Activated naive CD8-positive, alpha-beta T cell treated with anti-CD3 and anti-CD28 coated beads, Interleukin-2, amount 50 U/mL, for 24 hours (primary cell): ENCODE results near the gene RBM44.
A peak's percentile ranks its signal among the peaks of the same experiment; 100 is the strongest.
"Not testable (repeated sequence)": the region's sequence is repeated elsewhere in the genome, so short reads cannot be mapped to it uniquely, and the experiment has no call there.

Experiments used
- ATAC-seq: fragments of 150-1000 bp; cut with Tn5 transposase; one replicate; pipeline ENCODE4 v1.10.0; 2021
- DNase-seq: peaks from one replicate; pipeline ENCODE4 v3.0.0; 2021
- H3K27ac Mint-ChIP-seq: one replicate; pipeline ENCODE4 v1.8.0; 2021; ENCODE audit warnings: mild to moderate bottlenecking, mixed read lengths
- H3K27me3 Mint-ChIP-seq: one replicate; pipeline ENCODE4 v1.8.0; 2021; ENCODE audit warnings: mixed read lengths
- H3K36me3 Mint-ChIP-seq: one replicate; pipeline ENCODE4 v1.8.0; 2021; ENCODE audit warnings: low read depth, mixed read lengths
- H3K4me1 Mint-ChIP-seq: one replicate; pipeline ENCODE4 v1.8.0; 2021; ENCODE audit warnings: mixed read lengths
- H3K4me3 Mint-ChIP-seq: one replicate; pipeline ENCODE4 v1.8.0; 2021; ENCODE audit warnings: mild to moderate bottlenecking, moderate library complexity, mixed read lengths
- H3K9me3 Mint-ChIP-seq: one replicate; pipeline ENCODE4 v1.8.0; 2021; ENCODE audit warnings: mixed read lengths

RBM44 gene, protein sequence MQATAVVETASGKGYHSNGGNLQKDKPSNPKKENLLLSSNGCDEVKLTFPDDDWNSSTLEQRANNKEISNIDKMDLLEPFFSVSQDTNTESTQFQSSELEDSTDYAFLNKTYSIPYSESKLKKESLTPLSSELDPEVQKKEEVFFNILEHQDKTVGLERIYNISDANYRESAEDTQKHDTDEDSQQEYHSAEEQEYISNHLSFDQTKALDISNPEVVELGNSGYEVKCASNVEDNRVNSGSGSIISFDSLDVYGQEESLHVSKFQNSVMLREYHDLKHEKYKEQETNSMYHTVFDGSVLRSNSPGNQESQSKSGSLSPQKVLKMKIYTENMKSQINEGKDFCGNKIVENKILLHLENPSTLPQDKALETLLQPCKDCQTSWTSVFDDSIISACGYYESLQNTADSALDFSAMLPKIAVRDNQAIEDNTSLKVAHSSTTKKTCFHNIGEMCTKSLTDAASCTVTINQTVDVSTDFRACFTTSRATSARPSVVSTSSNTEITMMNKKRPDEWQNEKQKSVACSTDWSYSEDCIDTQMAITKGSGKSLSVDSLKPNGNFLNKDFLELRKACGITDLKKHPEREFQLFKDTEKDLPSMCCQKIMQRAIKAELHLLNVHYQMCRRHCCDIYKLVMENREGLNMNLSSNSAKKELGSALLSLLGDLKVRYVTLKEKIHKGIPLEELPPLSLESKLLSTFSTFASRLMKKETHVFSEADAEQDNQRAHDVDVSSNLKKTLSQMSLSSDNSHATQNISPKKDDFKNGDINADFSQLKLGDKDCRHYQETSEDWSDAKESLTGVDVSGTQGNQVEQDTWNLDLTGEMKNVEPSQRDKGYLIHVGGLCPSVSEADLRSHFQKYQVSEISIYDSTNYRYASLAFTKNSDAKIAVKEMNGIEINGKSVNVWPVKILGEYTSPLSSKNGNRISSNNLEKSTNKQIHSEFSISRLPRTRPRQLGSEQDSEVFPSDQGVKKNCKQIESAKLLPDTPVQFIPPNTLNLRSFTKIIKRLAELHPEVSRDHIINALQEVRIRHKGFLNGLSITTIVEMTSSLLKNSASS

DNA sequence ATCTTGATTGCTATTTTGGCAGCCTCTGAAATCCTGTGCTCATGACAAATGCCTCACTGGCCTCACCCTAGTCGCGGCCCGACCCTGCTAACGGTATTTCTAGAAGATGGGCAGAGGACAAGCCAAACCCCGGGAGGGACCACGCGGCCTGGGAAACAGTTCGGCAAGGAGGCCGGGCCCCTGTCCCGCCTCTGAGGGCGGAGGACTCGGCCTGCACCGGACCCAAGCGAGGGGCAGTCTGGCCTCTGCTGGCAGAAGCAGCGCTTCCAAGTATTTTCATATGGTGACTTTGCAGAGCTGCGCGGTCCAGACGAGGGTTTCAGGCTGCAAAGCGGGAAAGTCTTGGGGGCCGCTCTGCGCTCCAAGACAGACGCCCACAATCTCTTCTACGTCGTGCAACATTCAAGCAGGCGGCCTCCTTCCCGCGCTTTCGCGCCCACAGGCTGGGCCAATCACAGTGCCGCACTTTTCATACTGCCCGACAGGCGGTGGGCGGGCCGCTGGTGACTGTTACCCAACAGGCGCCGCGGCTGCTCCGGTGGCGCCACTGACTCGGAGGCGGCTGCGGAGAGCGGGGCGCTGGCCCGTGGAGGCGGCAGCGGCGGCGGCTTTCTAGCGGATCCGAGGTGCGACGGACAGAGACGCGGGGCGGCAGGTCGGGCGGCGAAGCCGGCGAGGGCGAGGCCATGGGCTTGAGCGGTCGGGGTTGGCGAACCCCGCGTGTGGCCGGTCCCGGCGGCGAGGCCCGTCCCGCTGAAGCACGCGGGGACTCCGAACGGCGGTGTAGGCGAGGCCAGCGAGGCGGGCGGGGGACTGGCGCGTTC lies at the start of gene RBM44:
TSS of gene RBM44 (plus strand) at position 544 of the 824 bp plus-strand sequence. CDS start 14,831 bp downstream, outside the sequence.
- peaks cover 3% of the 10 kb centered on the region for H3K36me3 Mint-ChIP-seq
- H3K4me3 Mint-ChIP-seq, result no peak within 1 kb of the TSS
- no peak within 1 kb of the TSS for H3K27ac Mint-ChIP-seq
- peaks cover 6% of the 10 kb centered on the region for H3K9me3 Mint-ChIP-seq
- no peaks in the 10 kb centered on the region for H3K27me3 Mint-ChIP-seq
- no peaks in the 10 kb centered on the region for H3K4me1 Mint-ChIP-seq
- ATAC-seq, result no peak
- no peak for DNase-seq

DNA sequence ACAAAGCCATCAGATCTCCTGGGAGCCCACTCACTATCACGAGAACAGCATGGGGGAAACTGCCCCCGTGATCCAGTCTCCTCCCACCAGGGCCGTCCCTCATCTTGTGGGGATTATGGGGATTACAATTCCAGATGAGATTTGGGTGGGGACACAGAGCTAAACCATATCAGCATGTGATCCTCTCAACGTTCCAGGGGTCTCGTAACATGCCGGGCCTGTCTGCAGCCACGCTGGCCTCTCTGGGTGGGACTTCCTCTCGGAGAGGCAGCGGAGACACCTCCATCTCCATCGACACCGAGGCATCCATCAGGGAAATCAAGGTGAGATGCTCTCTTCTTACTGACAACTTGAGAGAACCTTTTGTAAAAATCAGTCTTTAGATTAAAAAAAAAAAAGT lies 49.6 kb upstream of the RBM44 start:
- ATAC-seq (no peak), DNase-seq (no peak)
- Mint-ChIP-seq H3K36me3 (peaks cover 68% of the 10 kb centered on the region), H3K4me1 (peaks cover 30% of the 10 kb centered on the region), H3K4me3 (no peak overlapping the region), H3K27ac (no peak overlapping the region), H3K27me3 (no peaks in the 10 kb centered on the region), H3K9me3 (no peaks in the 10 kb centered on the region)

DNA sequence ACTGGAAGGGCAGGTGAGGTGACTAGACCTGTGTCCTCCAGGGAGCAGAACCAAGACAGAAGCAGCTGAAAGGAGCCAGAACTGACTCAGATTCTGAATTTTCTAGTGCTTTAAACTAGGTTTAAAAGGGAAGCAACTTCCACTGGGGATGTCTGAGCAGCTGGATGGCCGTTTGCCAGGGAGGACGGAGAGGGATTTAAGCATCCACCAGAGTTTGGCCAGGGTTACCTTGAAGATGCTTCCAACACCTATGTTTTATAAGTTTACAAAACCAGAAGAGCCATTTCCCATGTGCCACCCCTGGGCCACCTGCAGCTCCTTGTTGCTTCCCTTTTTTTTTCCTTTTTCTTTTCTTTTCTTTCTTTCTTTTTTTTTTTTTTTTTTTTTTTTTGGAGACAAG lies 48.6 kb upstream of the RBM44 start:
- H3K27me3 Mint-ChIP-seq, result no peaks in the 10 kb centered on the region
- H3K27ac Mint-ChIP-seq, result peak overlapping the region; percentile 14
- peaks cover 73% of the 10 kb centered on the region for H3K36me3 Mint-ChIP-seq
- H3K4me1 Mint-ChIP-seq, result peaks cover 27% of the 10 kb centered on the region
- H3K4me3 Mint-ChIP-seq, result no peak overlapping the region
- ATAC-seq (no peak), DNase-seq (no peak)
- no peaks in the 10 kb centered on the region for H3K9me3 Mint-ChIP-seq

DNA sequence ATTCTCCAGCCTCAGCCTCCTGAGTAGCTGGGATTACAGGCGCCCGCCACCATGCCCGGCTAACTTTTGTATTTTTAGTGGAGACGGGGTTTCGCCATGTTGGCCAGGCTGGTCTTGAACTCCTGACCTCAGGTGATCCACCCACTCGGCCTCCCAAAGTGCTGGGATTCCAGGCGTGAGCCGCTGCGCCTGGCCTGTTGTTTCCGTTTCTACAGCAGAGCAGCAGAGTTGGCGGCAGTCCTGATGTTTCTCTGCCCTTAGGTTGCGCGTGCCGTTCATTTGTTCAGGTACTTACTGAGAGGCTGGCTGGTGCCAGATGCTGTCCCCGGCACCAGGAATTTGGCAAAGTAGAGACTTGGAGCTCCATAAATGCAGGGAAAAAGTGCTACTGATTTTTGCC lies 48.1 kb upstream of the RBM44 start:
- H3K9me3 Mint-ChIP-seq, H3K4me3 Mint-ChIP-seq, ATAC-seq, H3K27ac Mint-ChIP-seq, H3K27me3 Mint-ChIP-seq, DNase-seq: not testable (repeated sequence)
- H3K4me1 Mint-ChIP-seq, result peaks cover 24% of the 10 kb centered on the region
- peaks cover 70% of the 10 kb centered on the region for H3K36me3 Mint-ChIP-seq

DNA sequence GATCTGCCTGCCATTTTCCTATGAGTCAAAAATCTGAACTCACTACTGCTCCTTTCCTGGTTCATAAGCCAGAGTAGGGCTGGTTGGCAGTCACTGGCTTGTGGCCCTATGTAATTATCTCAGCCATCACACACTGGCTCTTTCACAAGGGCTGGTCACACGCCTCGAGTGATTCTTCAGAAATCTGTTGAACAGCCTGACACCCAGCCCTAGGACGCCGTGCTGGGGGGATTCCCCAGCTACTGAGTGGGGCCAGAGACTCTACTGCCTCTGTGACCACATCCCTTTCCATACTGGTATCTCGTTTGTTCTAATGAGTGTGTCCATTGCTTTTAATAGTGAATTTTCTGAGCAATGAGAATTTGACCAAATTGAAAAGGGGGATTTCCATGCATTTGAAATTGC lies 45.8 kb upstream of the RBM44 start:
- Mint-ChIP-seq H3K27me3 (no peaks in the 10 kb centered on the region), H3K27ac (peak overlapping the region; percentile 76), H3K36me3 (peaks cover 70% of the 10 kb centered on the region), H3K9me3 (no peaks in the 10 kb centered on the region), H3K4me1 (peaks cover 24% of the 10 kb centered on the region), H3K4me3 (no peak overlapping the region)
- DNase-seq, result peak; percentile 49
- ATAC-seq, result peak; percentile 98

DNA sequence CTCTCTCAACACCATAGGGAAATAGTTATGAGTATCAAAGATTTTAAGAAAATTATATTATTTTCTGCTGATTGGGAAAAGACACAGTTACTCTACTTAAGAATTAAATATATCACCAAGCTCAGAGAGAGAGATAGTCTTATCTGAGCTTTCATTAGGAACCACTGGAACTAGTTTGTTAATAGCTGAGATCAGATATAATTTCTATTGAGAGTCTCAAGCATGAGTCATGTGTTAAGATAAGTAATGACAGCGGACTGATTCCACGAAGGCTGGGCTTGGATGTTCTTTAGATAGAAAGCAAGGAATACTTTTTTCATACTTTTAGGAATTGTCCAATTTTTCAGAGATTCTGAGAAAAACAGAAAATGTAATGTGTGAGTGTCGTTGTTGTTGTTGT lies 44.4 kb upstream of the RBM44 start:
- DNase-seq (no peak), ATAC-seq (no peak)
- peaks cover 58% of the 10 kb centered on the region for H3K36me3 Mint-ChIP-seq
- H3K4me1 Mint-ChIP-seq, result peaks cover 24% of the 10 kb centered on the region
- no peaks in the 10 kb centered on the region for H3K27me3 Mint-ChIP-seq
- no peaks in the 10 kb centered on the region for H3K9me3 Mint-ChIP-seq
- H3K4me3 Mint-ChIP-seq, result no peak overlapping the region
- H3K27ac Mint-ChIP-seq, result no peak overlapping the region

DNA sequence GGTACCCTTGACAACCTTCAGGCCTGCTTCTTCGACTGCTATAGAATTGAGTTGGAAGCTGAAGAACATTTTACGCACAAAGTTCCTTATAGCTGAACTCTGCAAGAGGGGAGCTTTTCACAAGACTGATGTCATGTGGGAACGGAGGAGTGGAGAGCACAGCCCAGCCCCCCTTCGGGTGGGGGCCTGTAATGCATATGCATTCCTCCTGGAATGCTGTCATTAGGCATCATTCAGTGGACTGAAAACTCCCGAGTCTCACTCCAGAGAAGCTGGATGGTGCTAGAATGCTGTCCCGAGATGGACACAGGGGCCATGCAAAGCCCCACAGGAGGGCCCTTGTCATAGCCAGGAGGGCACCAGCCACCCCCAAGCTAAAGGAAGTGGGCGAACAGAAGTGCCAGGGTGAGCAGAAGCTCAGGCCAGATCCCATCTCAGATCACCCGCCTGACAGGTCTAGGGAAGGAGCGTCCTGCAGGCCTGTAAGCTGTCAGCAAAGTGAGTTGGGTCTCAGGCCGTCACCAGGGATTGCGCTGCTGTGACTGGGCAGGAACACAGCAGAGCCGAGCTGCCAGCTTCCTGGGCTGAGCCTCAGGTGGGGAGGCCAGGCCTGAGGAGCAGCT lies 43.8 kb upstream of the RBM44 start:
- H3K36me3 Mint-ChIP-seq, result peaks cover 55% of the 10 kb centered on the region
- no peak overlapping the region for H3K27ac Mint-ChIP-seq
- DNase-seq (no peak), ATAC-seq (no peak)
- H3K4me1 Mint-ChIP-seq, result peaks cover 24% of the 10 kb centered on the region
- H3K4me3 Mint-ChIP-seq, result no peak overlapping the region
- no peaks in the 10 kb centered on the region for H3K9me3 Mint-ChIP-seq
- H3K27me3 Mint-ChIP-seq, result no peaks in the 10 kb centered on the region

DNA sequence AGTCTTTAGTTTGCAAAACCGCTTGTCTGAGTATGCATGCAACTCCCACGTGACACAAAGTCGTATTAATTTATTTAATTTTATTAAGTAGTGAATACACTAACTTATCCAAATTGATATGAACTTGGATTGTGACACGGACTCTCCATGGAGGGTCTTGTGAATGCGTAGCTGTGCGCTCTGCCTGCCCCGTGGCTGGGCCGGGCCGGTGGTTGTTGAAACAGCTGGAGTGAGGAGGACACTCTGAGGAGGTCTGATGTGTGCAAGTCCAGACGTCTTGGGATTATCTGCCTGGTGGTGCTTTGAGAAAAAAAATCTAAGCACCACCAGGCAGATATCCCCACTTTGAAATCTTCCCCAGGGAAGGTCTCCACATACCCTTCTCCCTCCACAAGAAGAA lies 41.0 kb upstream of the RBM44 start:
- no peaks in the 10 kb centered on the region for H3K27me3 Mint-ChIP-seq
- DNase-seq (no peak), ATAC-seq (no peak)
- no peaks in the 10 kb centered on the region for H3K9me3 Mint-ChIP-seq
- H3K4me3 Mint-ChIP-seq, result no peak overlapping the region
- peaks cover 9% of the 10 kb centered on the region for H3K4me1 Mint-ChIP-seq
- no peak overlapping the region for H3K27ac Mint-ChIP-seq
- peaks cover 61% of the 10 kb centered on the region for H3K36me3 Mint-ChIP-seq

DNA sequence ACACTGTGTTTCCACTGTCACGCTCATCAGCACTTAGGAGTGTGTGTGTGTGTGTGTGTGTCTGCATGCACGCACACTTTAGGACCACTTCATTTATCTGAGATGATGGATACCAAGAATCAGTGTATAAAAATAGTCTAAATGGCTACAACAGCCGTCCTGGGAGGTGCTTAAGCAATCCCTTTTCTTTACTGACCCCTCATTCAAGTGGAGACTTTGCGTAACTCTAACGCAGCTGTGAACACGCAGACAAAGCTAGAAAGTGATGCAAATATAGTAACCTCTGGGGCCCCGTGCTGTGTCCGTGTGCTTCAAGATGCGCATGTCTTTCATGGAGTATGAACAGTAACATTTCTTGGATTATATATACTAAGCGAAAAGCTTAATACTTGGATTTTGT lies 40.4 kb upstream of the RBM44 start:
- Mint-ChIP-seq H3K36me3 (peaks cover 61% of the 10 kb centered on the region), H3K27ac (no peak overlapping the region), H3K4me3 (no peak overlapping the region), H3K27me3 (no peaks in the 10 kb centered on the region), H3K9me3 (no peaks in the 10 kb centered on the region), H3K4me1 (peaks cover 7% of the 10 kb centered on the region)
- ATAC-seq, result no peak
- DNase-seq, result no peak

DNA sequence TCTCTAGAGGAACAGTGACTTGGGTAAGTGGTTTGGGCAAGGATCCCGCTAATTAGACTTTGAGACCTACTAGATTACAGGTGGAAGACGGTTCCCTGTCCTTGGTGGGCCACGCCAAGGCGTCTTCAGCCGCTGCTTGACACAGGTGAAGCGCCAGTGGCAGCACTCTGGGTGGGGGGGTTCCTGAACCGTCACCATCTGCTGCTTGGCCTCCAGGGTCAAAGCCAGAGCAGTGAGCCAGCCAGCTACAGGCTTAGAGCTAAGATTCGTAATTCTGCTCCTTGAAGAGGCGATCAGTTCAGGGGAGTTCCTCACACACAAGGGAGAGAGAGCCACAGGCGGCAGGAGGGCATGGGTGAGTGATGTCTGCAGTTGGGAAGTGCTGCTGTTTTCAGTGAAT lies 39.4 kb upstream of the RBM44 start:
- H3K9me3 Mint-ChIP-seq, result no peaks in the 10 kb centered on the region
- H3K4me1 Mint-ChIP-seq, result peaks cover 3% of the 10 kb centered on the region
- DNase-seq (no peak), ATAC-seq (no peak)
- H3K27ac Mint-ChIP-seq, result no peak overlapping the region
- H3K4me3 Mint-ChIP-seq, result no peak overlapping the region
- H3K36me3 Mint-ChIP-seq, result peaks cover 59% of the 10 kb centered on the region
- H3K27me3 Mint-ChIP-seq, result no peaks in the 10 kb centered on the region

DNA sequence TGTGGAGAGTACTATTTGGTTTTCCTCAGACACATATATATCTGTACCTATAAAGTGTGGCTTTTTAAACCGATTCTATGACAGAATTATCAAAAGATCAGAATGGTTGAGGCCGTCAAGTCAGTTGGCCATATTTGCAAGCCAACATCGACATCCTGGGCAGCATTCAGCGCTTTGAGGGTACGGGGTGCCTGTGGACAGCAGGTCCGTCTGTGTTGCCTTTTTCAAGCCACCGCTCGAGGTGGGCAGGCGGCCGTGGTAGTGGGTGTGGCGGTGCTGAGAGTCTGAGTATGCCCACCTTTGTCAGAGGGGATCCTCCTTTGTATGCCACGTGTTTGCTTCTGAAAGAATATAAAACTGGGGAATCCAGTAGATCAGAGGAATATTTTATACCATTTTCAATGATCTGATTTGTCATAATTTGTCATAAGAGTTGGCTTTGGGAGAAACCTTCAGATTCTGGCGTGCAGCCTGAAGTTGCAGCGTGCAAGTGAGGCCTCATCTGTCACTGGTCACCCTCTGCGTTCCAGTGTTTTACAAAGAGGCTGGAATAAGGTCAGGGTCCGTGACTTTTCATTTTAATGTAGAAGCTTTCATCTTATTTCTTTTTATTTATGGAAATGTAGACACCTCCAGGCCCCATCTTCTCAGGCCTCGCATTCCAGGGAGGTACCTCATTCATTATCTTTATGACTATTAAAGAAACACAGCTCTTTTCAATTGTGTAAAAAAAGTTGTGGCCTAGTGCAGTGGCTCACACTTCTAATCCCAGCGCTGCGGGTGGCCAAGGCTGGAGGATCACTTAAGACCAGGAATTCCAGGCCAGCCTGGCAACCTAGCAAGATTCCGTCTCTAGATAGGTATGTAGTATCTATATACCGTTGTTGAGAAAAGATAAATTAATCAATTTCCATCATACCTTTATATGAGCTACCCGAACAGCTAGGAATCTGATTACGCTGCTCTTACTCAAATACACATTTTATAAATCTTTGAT lies 37.8 kb upstream of the RBM44 start:
- H3K9me3 Mint-ChIP-seq, result no peaks in the 10 kb centered on the region
- H3K27me3 Mint-ChIP-seq, result no peaks in the 10 kb centered on the region
- ATAC-seq (no peak), DNase-seq (no peak)
- peaks cover 3% of the 10 kb centered on the region for H3K4me1 Mint-ChIP-seq
- peaks cover 56% of the 10 kb centered on the region for H3K36me3 Mint-ChIP-seq
- peak overlapping the region; percentile 7 for H3K27ac Mint-ChIP-seq
- H3K4me3 Mint-ChIP-seq, result no peak overlapping the region

DNA sequence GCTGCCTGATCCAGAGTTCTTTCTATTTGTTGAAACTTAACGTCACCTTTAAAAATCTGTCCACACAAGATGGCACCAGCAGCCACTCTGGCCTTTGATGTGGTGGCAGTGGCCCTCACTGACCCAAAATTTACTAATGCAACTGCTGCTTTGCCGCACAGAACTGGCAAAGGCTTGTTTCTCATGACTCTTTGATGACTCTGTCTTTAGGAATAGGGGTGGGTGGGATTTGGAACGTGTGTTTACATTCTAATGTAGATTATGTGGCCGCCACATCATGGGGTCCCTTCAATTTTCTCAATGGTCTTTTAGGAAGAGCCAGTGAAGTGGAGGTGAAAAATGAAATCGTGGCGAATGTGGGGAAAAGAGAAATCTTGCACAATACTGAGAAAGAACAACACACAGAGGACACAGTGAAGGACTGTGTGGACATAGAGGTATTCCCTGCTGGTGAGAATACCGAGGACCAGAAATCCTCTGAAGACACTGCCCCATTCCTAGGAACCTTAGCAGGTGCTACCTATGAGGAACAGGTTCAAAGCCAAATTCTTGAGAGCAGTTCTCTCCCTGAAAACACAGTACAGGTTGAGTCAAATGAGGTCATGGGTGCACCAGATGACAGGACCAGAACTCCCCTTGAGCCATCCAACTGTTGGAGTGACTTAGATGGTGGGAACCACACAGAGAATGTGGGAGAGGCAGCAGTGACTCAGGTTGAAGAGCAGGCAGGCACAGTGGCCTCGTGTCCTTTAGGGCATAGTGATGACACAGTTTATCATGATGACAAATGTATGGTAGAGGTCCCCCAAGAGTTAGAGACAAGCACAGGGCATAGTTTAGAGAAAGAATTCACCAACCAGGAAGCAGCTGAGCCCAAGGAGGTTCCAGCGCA lies 36.0 kb upstream of the RBM44 start:
- H3K4me1 Mint-ChIP-seq, H3K4me3 Mint-ChIP-seq, H3K9me3 Mint-ChIP-seq, DNase-seq, H3K27me3 Mint-ChIP-seq: not testable (repeated sequence)
- H3K27ac Mint-ChIP-seq, result peak overlapping the region; percentile 29
- ATAC-seq, result peak; percentile 81
- peaks cover 51% of the 10 kb centered on the region for H3K36me3 Mint-ChIP-seq
